ENCODE measurements around the gene NCKAP5.

Gene NCKAP5

DNA sequence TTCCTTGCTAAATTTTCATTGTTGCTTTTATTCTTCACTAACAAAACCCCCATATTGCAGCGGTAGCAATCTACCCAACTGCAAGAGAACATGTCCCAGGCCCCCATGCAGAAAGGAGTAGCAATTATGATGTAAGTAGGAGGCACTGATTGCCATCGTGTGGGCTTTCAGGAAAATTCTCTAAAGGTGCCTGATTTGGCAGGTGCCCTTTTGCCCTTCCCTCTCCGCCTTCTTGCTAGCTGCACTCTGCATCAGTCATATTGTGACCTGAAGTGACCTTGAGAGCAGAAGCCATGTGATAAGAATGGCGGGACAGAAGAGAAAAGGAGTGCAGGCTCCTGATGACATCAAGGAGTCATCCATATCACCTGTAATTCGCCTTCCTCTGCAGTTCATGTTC lies 112.1 kb downstream of the NCKAP5 start:
- no peak for DNase-seq

DNA sequence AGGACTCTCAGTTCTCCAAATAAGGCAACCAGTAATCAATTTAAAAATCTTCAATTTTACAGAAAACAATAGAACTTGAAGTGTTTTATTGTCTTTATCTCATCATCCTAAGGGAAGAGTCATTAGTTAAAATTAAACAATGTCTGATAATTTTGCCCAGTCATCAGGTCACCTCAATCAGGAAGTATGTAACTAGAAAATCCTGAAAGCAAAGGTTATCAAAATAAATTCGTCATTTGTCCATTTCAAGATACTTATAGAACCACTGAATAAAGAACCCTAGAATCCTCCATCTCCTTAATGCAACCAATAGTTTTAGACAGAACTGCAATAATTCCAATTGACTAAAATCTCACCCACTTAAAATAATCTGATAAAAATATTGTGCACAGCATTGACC lies 115.2 kb downstream of the NCKAP5 start:
- no peak for DNase-seq

DNA sequence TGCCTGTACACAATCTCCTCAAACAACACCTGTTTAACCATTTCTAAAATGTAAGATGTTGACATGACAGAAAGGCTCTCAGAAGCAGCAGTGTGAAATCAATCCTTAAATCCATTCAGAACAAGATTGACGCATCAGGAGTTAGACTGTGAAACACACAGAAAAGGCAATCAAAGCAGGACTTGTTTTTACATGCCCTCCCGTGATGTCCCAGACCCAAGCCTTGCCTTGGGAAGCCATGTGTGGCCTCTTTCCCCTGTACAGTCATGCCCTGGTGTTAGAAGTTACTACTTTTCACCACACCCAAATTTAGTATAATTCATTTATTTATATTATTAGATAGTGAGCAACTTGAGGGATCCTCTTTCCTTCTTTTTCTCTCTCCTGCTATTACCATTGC lies 115.7 kb downstream of the NCKAP5 start:
- no peak for DNase-seq

DNA sequence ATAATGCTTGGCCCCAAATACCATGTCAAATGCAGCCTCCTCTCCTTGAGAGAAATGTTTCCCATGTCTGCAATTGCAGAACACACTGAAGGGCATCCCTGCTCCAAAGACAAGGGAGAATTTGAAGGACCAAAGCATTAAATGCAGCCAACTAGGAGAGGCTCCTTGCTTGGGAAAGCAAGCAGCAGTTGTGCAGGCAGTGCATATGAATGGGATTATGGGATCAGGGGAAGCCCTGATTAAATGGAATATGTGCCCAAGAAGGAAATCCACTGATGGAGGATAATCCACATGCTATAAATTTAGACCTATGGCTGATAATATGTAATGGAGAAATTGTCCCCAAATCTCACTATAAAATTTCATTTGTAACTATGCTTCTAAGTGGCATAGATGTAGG lies 116.1 kb downstream of the NCKAP5 start:
- DNase-seq: no peak

DNA sequence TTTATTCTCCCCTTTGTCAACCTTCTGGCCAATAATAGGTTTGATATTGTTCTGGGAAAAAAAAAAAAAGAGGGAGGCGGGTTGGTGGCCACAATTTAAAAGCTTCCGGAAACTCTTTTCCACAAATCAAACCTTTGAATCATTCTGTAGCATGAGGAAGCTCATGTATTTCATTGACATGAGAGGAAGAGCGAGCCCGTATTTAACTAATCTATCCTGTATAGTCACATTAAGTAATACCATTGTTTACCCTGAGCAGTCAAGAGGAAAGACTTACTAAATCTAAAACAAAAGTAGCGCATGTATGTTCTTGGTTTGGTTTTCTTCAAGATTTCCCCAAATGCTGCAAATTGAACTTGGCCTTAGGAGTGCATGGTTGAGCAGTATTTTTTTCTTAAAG lies 120.1 kb downstream of the NCKAP5 start:
- no peak for DNase-seq

DNA sequence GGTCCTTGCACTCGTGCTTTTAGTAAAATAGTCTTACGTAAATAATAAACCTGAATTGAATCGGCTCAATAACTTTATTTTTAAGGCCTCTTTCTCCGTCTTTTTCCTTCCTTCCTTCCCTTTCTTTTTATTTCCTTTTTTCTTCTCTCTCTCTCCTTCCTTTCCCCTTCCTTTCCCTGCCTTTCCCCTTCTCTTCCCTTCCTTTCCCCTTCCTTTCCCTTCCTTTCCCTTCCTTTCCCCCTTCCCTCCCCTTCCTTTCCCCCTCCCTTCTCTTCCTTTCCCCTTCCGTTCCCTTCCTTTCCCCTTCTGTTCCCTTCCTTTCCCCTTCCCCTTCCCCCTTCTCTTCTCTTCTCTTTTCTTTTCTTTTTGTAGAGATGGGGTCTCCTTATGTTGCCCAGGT lies 121.0 kb downstream of the NCKAP5 start:
- DNase-seq: no peak

DNA sequence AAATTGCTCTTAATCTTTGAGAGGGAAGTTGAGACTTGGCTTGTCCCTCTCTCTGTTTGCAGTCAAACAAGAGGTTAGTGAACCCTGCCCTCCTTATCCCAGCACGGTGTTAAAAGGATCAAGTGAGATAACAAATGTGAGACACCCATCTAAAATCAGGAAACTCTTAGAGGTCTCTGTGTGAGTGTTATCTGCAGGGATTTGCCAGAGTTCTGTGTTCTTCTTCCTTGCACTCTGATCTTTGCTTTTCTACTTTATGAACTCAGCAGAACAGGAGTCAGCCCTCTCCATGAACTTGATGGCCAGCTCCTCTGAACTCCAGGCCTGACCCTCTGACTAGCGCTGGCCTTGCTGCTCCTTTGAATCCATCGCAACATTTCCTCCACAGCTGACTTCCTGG lies 123.8 kb downstream of the NCKAP5 start:
- no peak for DNase-seq

DNA sequence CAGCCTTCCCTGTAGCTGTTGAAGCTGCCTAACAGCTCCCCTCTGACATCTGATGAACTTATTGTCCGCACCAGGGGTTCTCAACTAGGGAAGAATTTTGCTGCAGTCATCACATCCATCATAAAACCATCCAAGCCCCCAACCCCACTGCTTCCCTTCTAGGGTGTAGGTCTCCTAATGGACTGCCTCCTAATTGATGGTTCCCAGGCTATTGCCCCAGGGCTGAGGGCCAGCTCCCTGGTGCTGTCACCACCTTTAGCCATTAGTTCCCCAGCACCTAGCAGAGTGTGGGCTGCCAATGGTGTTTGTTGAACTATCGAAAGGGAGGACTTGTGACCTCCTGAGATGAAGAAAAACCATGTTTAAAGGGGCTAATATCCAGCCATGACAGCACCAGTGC lies 125.9 kb downstream of the NCKAP5 start:
- no peak for DNase-seq

DNA sequence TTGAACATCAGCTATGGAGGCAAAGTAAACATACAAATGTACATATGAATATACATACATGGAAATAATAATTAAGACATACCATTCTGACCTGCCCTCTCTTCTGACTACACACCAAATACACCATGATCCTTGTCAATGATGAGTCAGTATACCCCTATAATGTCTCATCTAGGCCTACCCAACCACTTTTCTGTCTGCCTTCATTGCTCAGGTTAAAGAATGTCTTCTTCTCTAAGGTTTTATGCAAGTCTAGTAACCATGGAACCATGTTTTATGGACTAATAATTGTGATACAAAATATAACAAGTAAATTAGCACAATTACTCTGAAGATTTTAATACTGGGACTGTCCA lies 128.7 kb downstream of the NCKAP5 start:
- DNase-seq: no peak

DNA sequence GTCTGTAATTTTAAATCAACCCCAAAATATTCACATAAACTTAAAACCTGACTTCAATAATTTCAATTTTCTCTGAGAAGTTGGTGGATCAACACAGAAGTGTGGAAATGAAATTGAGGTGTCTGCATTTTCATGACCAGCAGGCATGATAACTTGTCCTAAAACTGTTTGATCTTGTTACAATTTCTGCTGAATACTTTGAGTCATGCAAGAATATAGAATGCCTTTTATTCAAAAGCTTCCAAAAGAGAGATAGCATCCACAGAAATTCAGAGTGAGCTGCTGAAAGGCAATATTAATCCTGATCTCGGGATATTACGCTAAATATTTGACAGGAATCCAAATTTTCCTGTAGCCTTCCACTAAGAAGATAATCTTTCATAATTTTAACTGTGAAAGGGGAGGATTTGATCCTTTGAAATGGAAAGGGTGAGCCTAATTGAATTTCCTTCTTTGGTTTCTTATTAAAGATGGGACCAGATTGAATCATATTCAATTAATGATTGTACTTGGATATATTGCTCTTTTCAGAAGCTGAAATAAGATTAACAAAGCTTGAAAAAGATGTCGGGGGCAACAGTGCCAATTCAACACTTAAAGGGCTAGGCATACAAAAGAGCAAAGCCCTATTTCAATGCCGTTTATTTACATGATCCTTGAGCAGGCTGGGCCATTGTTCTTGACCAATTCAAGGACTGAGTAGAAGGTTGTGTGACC lies 129.3 kb downstream of the NCKAP5 start:
- no peak for DNase-seq

DNA sequence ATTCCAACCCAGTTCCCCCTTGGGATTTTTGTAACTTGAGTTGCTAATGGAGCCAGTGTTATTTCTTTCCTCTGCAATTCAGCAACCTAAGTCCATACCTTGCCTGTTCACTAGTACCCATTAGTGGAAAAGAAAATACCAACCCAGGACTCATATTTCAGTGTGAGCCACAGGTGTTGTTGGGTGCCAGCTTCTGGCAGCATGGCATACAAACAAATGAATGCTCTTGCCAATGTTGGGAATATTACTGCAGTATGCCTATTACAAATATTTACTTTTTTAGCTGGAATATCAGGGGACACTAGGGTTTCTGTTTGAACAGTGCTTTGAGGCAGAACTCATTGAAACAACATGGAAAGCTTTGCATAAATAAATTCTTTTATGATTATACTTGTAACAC lies 130.2 kb downstream of the NCKAP5 start:
- DNase-seq: no peak

DNA sequence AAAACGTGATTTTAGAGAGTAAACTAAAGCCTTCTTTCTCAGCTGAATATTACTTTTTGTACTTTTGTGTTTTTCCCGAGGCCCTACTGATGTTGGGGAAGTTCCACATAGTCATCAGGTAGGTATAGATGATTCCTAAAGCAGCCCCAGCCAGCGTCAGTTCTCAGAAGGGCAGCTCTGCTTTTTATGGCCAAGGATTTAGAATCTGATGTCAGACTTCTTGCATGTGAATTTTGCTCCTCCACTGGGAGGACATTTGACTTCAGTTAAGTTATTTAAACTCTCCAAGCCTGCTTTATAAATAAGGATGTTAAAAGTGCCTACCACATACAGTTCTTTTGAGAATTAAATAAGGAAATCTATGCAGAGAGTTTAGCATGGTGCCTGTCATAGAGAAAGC lies 130.8 kb downstream of the NCKAP5 start:
- DNase-seq: no peak

DNA sequence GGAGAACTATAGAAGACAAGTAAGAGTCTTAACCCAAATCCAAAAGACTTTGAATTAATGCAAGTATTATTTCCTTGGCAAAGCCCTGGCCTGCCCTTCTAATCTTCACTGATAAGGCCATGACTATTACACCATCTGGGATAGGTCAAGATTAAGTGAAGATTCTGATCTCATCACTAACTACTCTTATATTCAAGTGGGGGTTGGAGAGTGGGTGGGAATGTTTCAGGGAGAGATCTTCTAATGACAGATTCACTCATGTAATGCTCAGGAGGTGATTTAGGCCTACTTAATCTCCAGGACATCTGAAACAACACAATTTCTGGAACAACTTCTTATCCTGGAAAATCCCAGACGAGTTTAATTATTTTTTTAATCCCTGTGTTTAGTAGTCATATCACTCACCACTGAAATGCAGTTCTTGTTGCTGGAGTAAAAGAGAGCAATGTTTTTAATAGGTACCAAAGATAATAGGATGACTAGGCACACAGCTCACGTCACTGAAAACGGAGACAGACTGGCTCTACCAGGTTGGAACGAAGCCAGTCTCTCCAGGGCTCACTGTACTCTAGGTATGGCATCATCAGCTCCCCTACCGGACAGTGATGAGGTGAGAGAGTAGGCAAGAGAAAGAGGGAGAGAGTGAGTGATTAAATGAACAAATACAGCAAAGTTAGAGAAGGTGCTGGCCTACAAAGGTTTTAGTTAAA lies 133.1 kb downstream of the NCKAP5 start:
- no peak for DNase-seq

DNA sequence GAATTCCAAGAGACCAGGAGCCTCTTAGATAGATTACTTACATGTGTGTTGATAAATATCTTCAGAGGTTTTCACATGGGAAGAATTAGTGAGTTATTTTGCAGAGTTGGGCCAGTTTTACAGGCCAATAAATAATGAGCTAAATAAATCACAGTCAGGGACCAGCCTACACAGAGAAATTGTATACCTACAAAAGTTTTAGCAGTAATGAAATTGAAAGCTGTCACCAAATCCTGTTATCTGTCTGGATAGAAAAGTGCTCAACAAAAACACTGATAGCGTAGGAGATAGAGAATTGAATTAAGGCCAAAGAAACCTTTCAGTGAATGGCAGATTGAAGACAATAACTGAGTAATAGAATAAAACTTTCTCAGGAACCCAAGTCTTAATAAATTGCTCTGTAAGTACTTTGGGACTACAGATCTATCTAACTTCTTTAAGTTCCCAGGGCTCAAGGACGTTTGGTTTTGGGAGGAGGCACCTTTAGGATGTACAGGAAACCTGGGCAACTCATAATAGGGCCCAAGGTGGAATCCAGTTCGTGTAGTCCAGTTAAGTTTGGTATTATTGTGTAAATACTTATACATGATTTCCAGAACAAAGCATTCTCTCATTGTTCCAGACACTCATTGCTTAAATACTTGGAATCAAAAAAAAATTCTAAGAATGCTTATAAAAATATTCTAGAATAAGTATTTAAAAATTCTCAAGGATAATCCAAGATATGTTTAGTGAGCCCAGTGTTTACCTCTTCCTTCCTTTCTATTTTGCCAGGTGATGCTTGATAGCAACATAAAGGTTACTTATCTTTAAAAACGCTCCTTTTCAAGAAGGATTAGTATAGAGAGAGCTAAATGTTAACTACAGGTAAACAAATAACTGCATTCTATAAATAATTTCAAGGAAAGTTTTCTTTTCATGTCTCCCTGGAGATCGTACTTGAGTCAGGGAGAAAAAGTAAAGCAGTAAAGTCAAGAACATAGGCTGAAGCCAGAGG lies 134.5 kb downstream of the NCKAP5 start:
- no peak for DNase-seq

DNA sequence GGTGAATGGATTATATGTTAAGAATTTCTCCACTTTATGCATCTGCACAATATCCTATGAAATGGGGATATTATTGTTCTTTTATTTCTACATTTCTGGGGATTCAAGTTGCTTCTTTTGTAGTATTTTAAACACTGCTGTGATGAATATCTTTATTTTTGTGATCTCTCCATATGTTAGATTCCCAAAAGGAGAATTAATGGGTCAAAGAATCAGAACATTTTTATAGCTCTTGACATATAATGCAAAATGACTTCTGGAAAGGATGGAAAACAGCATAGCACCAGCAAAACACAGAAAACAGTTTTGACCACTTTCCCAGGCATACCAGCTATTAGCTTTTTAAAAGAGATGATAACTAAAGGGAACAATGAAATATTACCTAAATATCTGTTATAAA lies 135.5 kb downstream of the NCKAP5 start:
- no peak for DNase-seq

DNA sequence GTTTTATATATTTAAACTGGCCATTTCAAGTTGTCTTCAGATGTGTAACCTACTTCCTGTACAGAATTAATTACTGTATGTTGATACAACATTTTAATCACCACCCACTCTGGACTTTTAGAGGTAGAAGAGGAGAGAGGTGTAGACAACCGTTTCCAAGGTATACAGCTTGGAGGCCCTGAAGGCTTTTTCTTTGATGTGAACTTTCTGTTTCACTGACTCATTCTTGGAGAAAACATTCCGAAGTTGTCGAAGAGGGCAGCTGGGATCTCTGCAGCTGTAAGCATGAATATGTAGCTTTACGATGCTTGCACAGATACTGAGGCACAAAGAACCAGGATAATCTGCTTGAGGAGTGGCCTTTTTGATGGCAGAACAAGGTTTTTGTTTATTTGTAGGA lies 137.0 kb downstream of the NCKAP5 start:
- no peak for DNase-seq

DNA sequence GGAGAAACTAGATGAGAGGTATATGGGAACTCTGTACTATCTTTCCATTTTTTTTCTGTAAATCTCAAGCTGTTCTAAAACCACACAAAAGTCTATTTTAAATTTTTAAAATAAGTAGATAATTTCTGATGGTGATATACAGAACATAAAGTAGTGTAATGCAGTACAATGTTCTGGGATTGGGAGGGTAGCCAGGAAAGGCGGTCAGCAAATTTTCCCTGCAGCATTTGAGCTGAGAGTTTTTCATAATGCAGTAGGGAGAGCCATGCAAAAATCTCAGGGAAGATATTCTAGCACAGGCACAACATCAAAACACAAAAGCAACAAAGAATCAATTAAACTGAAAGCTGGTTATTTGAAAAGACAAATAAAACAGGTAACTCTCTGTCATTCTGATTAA lies 141.5 kb downstream of the NCKAP5 start:
- DNase-seq: no peak

DNA sequence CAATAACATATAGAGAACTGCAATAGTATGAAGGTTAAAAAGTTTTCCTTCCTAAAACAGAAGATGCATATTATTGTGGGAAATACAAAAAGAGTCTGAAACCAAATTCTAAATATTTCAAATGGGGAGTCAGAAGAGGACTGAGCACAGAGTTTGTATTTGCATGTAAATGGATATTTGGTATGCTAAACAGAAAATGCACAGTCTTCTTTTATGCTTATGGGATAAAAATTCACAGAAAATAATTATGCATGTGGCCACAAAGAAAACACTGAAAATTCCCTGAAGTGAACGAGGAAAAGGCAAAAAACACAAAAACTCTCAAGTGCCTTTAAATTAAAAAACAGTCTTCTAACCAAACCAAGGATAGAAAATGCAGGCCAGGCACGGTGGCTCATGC lies 142.7 kb downstream of the NCKAP5 start:
- no peak for DNase-seq

DNA sequence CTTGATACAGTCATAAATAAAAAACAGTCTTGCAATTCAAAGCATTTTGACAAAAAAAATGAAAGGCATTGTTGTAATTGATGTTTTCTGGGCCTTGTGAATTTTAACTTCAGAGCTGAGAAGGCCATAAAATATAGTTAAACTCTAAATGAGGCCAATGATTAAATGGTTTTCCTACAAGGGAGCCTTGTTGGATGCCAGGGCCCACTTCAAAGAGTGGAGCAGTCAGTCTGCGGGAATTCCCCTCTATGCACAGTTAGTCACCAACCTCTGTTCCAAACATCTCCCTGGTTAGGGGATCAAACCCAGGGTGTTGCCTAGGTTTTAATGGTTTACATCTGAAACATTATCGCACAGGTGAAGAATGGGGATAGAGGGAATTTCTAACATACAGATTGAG lies 143.4 kb downstream of the NCKAP5 start:
- DNase-seq: no peak

DNA sequence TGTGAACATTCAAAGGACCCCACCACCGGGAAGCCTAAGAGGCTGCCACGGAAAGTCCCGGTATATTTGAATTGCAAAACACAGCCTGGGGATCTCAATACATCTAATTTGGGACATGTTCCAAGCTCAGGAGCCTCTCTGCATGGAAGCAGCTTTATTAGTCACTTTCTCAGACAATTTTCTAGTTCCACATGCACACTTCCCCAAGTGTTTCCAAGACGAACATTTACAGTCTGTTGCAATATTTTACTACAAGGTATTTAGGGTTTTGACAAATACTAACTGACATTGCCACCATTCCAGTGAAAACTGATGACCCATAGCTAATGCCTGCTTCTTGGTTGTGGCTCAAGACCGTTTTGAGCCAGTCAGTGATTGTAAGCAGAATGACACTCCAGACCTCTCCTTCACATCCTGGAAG lies 145.3 kb downstream of the NCKAP5 start:
- no peak for DNase-seq

DNA sequence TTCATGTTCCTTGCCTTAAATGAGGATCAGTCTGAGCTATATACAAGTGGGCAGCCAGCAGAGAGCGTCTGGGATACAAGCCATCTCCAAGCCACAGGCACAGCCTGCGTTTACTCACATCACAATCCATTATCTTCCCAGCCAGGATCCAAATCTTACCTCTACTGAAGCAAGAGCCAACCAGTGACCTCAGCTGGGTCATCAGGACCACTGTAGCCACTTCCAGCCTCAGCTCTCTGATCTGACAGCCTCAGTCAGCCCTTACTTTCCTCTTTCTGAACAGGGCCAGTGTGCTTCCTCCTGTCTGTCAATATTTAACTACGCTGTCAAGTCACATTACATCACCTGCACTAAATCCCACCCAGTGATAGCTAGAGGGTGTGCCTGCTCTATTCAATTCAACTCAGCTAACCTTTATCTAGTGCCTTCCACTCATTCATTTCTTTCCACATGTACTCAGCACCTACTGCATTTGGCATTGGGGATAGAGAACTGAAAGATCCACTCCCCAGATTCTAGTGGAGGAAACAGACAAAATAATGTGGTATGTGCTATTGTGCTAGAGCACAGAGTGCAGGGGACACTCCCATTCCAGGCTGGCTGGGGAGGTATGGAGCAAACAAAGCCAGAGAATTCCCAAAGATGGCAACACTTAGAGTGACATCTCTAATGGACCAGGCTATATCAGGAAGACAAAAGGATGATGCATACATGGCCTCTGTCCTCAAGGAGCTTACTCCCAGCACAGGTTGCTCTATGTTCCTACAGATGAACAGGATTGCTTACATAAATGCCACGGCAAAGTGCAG lies 146.5 kb downstream of the NCKAP5 start:
- no peak for DNase-seq

DNA sequence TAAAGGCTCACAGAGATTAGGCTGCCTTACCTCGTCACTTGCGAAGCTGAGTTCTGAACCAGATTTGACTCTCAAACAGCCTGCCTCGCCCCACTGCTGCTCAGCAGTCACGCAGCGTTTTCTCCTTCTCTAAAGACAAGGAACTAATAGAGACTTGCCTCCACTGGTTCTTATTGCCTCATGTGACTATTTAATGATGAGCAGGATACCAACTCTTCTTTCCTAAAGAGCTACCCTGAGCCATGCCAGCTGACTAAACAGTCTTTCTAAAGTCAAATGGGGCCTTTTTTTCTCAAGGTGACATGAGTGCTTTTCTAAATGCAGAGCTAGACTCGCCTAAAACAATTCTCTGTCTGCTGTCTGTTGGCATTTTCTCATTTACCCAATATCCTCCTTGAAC lies 147.5 kb downstream of the NCKAP5 start:
- DNase-seq: no peak

DNA sequence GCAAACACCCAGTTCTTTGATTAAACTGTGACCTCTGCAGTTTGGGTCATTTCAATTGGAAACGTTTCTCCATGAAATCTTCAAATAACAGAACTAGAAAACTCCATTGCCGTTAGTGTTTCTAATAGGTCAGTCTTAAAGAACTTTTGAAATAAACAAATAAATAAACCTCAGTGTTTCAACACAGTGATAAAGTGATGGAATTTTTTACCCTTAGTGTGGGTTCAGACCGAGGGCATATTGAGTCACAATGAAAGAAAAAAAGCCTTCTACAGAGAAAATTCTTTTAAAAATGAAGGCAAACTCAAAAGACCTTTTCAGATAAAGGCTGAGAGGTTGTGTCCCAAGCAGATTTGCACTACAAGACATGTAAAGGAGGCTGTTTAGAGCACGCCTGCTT lies 149.6 kb downstream of the NCKAP5 start:
- no peak for DNase-seq
